ENCODE measurements around the gene MAPK11. TPM values are rescaled to one million over a fixed set of nuclear protein-coding genes. Genes with fewer than 3 reads are reported as not detected.

The MAPK11 gene
- total RNA-seq, 1 experiment from 2014 or later: 19.3 TPM

GRCh38 chr22:50298937-50299784 is 29.0 kb upstream of the MAPK11 start (continued):
- TF ChIP-seq, protein P1, sequence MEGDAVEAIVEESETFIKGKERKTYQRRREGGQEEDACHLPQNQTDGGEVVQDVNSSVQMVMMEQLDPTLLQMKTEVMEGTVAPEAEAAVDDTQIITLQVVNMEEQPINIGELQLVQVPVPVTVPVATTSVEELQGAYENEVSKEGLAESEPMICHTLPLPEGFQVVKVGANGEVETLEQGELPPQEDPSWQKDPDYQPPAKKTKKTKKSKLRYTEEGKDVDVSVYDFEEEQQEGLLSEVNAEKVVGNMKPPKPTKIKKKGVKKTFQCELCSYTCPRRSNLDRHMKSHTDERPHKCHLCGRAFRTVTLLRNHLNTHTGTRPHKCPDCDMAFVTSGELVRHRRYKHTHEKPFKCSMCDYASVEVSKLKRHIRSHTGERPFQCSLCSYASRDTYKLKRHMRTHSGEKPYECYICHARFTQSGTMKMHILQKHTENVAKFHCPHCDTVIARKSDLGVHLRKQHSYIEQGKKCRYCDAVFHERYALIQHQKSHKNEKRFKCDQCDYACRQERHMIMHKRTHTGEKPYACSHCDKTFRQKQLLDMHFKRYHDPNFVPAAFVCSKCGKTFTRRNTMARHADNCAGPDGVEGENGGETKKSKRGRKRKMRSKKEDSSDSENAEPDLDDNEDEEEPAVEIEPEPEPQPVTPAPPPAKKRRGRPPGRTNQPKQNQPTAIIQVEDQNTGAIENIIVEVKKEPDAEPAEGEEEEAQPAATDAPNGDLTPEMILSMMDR (IDR thresholded peaks at IDR 0.05 in 2 of 3, conservative IDR thresholded peaks at IDR 0.05 in 1 of 3; ENCODE audit: borderline replicate concordance in 1 of 3, insufficient read depth in 1 of 3, low read depth in 2 of 3, low read length in 2 of 3): no peak
- TF ChIP-seq EZH2phosphoT487 (IDR thresholded peaks at IDR 0.05; ENCODE audit: borderline replicate concordance) (no peak), ZBTB33 (IDR thresholded peaks at IDR 0.05; ENCODE audit: extremely low read depth, insufficient replicate concordance, low read length) (no peak), REST (IDR thresholded peaks at IDR 0.05; ENCODE audit: low read depth) (no peak)
